ENCODE data around the gene DUSP2. TPM values are rescaled to one million over a fixed set of nuclear protein-coding genes. Genes with fewer than 3 reads are reported as not detected.

Gene DUSP2
- total RNA-seq, 4 donors from 2014 or later = 2.6 to 10.2 (median 7.9) TPM

DNA sequence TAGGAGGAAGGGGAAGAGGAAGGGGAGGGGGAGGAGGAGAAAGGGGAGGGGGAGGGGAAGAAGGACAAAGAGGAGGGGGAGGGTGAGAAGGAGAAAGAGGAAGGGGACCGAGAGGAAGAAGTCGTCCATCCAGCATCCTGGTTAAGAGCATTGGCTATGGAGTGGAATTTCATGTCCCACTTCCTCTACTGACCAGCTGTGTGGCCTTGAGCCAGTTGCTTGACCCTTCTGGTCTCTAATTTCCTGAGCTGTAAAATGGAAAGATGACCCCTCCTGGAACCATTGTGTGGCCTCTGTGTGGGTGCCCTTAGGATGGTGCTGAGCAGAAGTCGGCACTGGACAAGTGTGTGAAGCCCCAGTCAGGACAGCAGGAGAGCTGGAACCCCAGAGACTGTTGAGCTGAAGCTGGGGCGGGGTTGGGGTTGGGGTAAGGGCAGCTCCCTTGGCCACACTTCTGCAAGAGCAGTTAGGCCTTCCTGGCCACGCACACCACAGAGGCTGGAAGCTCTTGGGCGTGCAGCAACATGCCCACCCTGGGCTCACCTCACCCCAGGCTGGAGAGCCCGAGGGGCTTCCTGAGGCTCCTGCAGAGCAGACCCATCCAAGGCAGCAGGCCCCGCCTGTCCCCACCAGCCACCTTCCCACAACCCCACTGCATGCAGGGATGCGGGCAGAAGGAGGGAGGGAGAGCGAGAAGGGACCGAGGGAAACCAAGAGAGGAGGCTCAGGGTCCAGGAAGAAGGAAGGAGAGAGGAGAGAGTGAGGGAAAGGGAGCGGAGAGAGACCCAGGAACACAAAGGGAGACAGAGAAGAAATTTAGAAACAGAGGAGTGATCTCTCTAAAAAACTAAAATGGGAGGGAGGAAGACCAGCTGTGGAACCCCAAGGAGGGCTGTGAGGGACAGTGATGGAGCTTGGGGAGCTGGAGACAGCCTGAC is 45.1 kb downstream of the DUSP2 start:
- TF ChIP-seq, protein P1, sequence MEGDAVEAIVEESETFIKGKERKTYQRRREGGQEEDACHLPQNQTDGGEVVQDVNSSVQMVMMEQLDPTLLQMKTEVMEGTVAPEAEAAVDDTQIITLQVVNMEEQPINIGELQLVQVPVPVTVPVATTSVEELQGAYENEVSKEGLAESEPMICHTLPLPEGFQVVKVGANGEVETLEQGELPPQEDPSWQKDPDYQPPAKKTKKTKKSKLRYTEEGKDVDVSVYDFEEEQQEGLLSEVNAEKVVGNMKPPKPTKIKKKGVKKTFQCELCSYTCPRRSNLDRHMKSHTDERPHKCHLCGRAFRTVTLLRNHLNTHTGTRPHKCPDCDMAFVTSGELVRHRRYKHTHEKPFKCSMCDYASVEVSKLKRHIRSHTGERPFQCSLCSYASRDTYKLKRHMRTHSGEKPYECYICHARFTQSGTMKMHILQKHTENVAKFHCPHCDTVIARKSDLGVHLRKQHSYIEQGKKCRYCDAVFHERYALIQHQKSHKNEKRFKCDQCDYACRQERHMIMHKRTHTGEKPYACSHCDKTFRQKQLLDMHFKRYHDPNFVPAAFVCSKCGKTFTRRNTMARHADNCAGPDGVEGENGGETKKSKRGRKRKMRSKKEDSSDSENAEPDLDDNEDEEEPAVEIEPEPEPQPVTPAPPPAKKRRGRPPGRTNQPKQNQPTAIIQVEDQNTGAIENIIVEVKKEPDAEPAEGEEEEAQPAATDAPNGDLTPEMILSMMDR (IDR thresholded peaks at IDR 0.05; ENCODE audit: low read depth) = no peak

GRCh38 chr2:96098900-96099590 is 46.2 kb downstream of the DUSP2 start:
- TF ChIP-seq, protein P1 (IDR thresholded peaks at IDR 0.05; ENCODE audit: low read depth) = no peak

GRCh38 chr2:96097951-96098823 is 47.1 kb downstream of the DUSP2 start:
- TF ChIP-seq, protein P1 (IDR thresholded peaks at IDR 0.05; ENCODE audit: low read depth) = no peak

DNA sequence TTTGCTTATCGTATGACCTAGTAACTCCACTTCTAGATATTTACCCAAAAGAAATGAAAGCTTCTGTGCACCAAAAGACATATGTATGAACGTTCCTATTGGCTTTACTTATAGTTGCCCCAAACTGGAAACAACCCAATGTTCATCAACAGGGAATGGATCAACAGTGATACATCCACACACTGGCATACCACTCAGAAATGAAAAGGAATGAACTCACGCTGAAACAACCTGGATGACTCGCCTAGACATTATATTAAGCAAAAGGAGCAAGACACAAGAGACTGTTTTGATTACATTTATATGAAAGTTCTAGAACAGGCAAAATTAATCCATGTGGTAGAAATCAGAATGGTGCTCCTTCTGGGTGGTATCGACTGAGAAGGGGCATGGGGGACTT is 47.8 kb downstream of the DUSP2 start:
- TF ChIP-seq, protein P1 (IDR thresholded peaks at IDR 0.05; ENCODE audit: low read depth) = no peak

DNA sequence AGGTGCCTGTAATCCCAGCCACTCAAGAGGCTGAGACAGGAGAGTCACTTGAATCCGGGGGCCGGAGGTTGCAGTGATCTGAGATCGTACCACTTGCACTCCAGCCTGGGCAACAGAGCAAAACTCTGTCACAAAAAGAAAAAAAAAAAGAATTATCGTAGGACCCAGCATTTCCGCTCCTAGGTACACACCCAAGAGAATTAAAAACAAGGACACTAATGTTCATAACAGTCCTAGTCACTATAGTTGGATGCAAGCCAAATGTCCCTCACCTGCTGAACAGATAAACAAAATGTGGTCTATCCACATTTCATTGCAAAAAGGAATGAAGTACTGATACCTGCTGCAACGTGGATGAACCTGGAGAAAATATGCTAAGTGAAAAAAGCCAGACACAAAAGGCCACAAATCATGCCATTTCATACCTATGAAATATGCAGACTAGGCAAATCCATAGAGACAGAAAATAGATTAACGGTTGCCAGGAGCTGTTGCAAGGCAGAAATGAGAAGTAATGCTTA is 50.1 kb downstream of the DUSP2 start:
- TF ChIP-seq, protein P1 (IDR thresholded peaks at IDR 0.05; ENCODE audit: low read depth) = no peak

DNA sequence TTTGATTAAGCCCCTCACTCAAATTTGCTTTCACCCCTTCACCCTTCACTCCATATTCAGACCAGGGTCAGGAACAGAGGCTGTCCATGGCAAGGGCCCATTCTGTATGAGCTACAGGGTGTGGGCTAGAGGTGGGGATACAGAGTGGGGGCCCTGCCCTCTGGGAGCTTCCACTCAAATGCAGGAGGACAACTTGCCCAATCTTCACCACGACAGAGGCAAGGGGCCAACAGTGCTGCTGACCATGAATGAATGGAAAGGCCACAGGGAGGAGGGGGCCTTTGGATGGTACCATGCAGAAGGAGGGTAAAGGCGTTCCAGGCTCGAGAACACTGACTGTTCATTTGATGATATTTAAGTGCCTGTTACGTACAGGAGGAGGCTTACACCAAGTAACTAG is 51.7 kb downstream of the DUSP2 start:
- TF ChIP-seq, protein P1 (IDR thresholded peaks at IDR 0.05; ENCODE audit: low read depth) = no peak

Other genes starting within 250 kb of the DUSP2 start
- gene ANKRD36C, start 153.6 kb downstream of the DUSP2 start, total RNA-seq = 10 to 100 TPM; 27.2 to 75.3 (median 59.2) TPM
- gene GPAT2, start 110.5 kb downstream of the DUSP2 start, total RNA-seq = 1 to 10 TPM; 1.5 to 7.0 (median 3.9) TPM
- gene ADRA2B, start 28.9 kb downstream of the DUSP2 start, total RNA-seq = 1 to 10 TPM in 2 of 4 donors, under 1 TPM in 2; 0.33 to 4.6 (median 1.4) TPM
- gene ASTL, start 6.9 kb downstream of the DUSP2 start, total RNA-seq = under 1 TPM in 1 of 4 donors, not detected in 3; 0.34 TPM
- 100 to 1,000 TPM in 3 of 4 donors, 10 to 100 TPM in 1; 96.7 to 184 (median 127) TPM for gene STARD7, start 63.4 kb upstream of the DUSP2 start, total RNA-seq
- 10 to 100 TPM; 26.4 to 42.8 (median 29.9) TPM for gene TMEM127, start 120.6 kb upstream of the DUSP2 start, total RNA-seq
- gene CIAO1, start 120.8 kb upstream of the DUSP2 start, total RNA-seq = 100 to 1,000 TPM in 3 of 4 donors, 10 to 100 TPM in 1; 83.2 to 141 (median 122) TPM
- 100 to 1,000 TPM in 1 of 4 donors, 10 to 100 TPM in 3; 67.8 to 106 (median 83.4) TPM for gene SNRNP200, start 160.1 kb upstream of the DUSP2 start, total RNA-seq
- 1 to 10 TPM in 3 of 4 donors, under 1 TPM in 1; 0.98 to 4.3 (median 2.5) TPM for gene ITPRIPL1, start 179.9 kb upstream of the DUSP2 start, total RNA-seq
- 1 to 10 TPM in 3 of 4 donors, not detected in 1; 1.3 to 9.5 (median 1.8) TPM for gene NCAPH, start 190.3 kb upstream of the DUSP2 start, total RNA-seq

Measured in subcutaneous adipose tissue (tissue), 4 donors.